Natural killer cell treated with Interleukin-12 subunit alpha and Interleukin-12 subunit beta and Interleukin-15 and Interleukin-18, amount 100 ng/mL, for 72 hours (primary cell): ENCODE results near the gene FAM120C. TPM values are rescaled to one million over a fixed set of nuclear protein-coding genes. Genes with fewer than 3 reads are reported as not detected.

Experiments used
- ATAC-seq, 2 donors: fragments of 150-1000 bp; cut with Tn5 transposase in 1 of 2; sonication (Bioruptor Pico), chemical (Tn5 transposase) in 1 of 2; 2 replicates each; pipeline ENCODE4 v1.10.0; 2021
- DNase-seq: peaks from one replicate; pipeline ENCODE4 v3.0.0; 2022; ENCODE audit warnings: low spot score
- H3K27ac Mint-ChIP-seq, 2 donors: 1 replicate in 1 of 2; 2 replicates in 1 of 2; pipeline ENCODE4 v1.8.0; 2022; ENCODE audit warnings: mixed read lengths in 2 of 2, mild to moderate bottlenecking in 1 of 2, moderate library complexity in 1 of 2
- H3K27me3 Mint-ChIP-seq, 2 donors: 1 replicate in 1 of 2; 2 replicates in 1 of 2; pipeline ENCODE4 v1.8.0; 2022; ENCODE audit warnings: mixed read lengths in 2 of 2
- H3K36me3 Mint-ChIP-seq: one replicate; pipeline ENCODE4 v1.8.0; 2022; ENCODE audit warnings: mixed read lengths
- H3K4me1 Mint-ChIP-seq, 2 donors: 1 replicate in 1 of 2; 2 replicates in 1 of 2; pipeline ENCODE4 v1.8.0; 2022; ENCODE audit warnings: low read depth in 2 of 2, mixed read lengths in 2 of 2, mild to moderate bottlenecking in 1 of 2
- H3K4me3 Mint-ChIP-seq: one replicate; pipeline ENCODE4 v1.8.0; 2022; ENCODE audit warnings: mixed read lengths
- H3K9me3 Mint-ChIP-seq: 2 replicates; pipeline ENCODE4 v1.8.0; 2022; ENCODE audit warnings: mixed read lengths
- total RNA-seq, 2 donors: library from RNA; stranded (reverse); gene quantifications; one replicate each; pipeline ENCODE4 v1.2.3, GENCODE V29; 2022

FAM120C gene, protein sequence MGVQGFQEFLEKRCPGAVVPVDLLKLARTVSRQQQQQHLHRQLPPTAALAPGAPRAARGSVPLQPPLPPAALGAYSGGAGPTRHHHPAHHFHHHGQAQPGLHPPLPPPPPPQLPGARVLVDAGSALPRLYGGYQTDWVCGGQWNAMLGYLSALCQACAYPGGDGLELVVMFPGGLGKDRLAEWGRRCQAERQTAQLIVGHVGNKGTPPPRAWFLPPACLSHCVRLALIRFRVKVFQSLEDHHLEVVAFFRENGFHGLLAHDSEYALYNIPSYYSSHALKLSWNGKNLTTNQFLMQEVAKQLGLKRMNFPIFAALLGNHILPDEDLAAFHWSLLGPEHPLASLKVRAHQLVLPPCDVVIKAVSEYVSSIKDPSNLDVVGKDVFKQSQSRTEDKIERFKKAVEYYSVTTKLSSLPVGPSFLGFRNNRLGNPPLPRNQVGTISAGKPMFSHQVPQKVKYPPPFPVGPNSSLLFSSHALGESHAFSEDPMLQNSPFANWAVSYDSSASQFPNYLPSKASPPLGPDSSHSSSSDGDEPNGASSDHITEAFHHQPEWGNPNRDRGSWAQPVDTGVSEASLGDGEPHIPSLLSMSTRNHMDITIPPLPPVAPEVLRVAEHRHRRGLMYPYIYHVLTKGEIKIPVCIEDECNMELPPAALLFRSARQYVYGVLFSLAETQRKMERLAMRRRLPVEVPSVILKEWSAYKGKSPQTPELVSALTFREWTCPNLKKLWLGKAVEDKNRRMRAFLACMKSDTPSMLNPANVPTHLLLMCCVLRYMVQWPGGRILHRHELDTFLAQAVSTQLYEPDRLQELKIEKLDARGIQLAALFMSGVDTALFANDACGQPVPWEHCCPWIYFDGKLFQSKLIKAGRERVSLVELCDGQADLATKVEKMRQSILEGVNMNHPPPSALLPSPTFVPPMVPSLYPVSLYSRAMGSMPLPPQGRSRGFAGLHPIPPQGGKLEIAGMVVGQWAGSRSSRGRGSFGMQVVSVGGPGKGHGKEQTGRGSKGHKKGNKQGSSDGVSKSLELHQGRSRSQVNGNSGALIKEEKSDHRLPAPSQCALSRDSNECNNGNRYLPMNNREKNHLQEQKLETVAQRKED
- total RNA-seq = 10 to 100 TPM in 1 of 2 donors, 1 to 10 TPM in 1; 7.6 to 15.0 TPM

DNA sequence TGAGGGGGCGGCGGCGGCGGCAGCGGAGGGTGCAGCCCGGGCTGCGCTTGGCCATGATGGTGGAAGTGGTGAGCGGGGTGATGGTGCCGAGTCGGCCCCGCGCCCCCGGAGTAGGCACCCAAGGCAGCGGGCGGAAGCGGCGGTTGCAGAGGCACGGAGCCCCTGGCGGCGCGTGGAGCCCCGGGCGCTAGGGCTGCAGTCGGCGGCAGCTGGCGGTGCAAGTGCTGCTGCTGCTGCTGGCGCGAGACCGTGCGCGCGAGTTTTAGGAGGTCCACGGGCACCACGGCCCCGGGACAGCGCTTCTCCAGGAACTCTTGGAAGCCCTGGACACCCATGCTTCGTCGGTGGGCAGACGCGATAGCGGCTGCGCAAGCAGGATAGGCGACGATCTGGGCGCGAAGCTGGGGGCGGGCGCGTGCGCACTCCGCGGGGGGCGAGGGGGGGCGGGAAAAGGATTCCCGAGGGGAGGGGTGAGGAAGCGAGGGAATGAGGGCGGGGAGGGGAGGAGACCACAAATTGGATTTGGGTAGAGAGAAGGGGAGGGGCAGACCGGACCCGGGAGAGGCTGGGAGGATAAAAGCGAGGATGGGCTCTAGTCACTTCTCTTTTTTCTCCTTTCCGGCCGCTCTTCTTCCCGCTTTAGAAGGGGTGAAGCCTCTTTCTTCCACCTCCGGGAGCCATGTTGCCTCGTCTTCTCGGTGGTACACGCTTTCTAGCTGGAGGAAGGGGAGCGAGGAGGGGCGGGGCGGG lies at the start of gene FAM120C:
Gene FAM120C (minus strand): TSS at position 391 of the 750 bp plus-strand sequence. CDS start 56 bp downstream, at position 335.
- Mint-ChIP-seq H3K4me1 (peaks cover 28 to 41% of the 10 kb centered on the region in 2 donors), H3K27me3 (peaks cover 0 to 5% of the 10 kb centered on the region in 2 donors), H3K4me3 (peak within 1 kb of the TSS; percentile 97), H3K9me3 (no peaks in the 10 kb centered on the region), H3K27ac (peak within 1 kb of the TSS; percentile 53 to 92), H3K36me3 (peaks cover 14% of the 10 kb centered on the region)
- ATAC-seq (peak; percentile 72 to 79), DNase-seq (peak; percentile 63)

DNA sequence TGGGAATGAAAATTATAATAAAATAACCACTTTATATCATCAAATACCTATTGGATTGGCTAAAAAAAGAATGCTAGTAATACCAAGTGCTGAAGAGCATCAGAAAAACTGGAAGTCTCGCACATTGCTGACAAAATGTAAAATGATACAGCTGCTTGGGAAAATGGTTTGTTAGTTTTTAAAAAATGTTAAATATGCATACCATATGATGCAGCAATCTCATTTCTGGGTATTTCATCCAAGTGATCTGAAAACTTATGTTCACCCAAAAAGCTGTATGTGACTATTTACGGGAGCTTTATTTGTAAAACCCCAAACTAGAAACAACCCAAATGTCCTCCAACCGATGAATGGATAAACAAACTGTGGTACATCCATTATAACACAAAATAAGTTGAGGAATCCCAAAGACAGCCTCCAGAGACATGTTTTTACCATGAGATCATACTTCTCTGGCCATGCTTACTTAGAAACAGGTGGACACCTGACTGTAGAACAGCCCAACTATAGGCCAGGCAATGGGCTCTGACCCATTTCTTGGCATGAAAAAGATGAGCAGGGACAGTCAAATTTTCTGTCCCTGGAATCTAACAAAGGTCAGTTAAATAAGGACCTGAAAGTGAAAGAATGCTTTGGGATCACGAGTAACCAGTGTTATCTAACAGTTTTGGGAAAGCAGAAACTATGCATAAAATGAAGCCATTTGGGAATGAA lies 47.5 kb upstream of the FAM120C start:
- Mint-ChIP-seq H3K36me3 (no peaks in the 10 kb centered on the region), H3K9me3 (no peaks in the 10 kb centered on the region), H3K4me1 (no peaks in the 10 kb centered on the region), H3K27ac (no peak overlapping the region), H3K27me3 (peaks cover 0 to 2% of the 10 kb centered on the region in 2 donors), H3K4me3 (no peak overlapping the region)
- no peak for ATAC-seq
- DNase-seq = no peak

DNA sequence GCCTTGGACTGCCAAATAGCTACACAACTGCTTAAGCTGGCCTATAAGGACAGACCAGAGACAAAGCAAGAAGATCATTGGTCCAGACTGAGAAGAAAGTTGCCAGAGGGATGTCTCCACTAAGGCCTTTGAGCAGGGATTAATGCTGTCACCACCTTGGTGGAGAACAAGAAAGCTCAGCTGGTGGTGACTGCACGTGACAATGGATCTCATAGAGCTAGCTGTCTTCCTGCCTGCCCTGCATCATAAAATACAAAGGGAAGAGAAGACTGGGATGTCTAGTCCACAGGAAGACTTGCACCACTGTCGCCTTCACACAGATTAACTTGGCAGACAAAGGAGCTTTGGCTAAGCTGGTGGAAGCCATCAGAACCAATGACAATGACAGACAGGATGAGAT lies 40.5 kb upstream of the FAM120C start:
- Mint-ChIP-seq H3K27me3 (peaks cover 0 to 2% of the 10 kb centered on the region in 2 donors), H3K4me3 (no peak overlapping the region), H3K9me3 (no peaks in the 10 kb centered on the region), H3K4me1 (no peaks in the 10 kb centered on the region), H3K36me3 (no peaks in the 10 kb centered on the region), H3K27ac (no peak overlapping the region)
- no peak for ATAC-seq
- DNase-seq = no peak

DNA sequence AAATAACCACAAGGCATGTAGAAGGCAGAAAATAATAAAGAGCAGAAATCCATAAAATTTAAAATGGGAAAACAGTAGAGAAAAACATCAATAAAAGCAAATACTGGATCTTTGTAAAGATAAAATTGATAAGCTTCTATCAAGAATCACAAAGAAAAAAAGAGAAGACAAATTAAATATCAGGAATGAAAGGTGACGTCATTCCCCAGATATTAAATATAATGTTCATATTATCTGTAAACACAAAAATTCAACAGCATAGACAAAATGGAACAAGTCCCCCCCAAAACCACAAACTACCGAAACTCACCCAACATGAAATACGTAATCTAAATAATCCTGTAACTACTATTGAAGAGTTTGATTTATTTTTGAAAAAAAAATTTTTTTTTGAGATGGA lies 30.5 kb upstream of the FAM120C start:
- no peak for ATAC-seq
- no peaks in the 10 kb centered on the region for H3K4me1 Mint-ChIP-seq
- H3K27me3 Mint-ChIP-seq = peaks cover 0 to 5% of the 10 kb centered on the region in 2 donors
- no peak overlapping the region for H3K4me3 Mint-ChIP-seq
- no peak for DNase-seq
- no peaks in the 10 kb centered on the region for H3K36me3 Mint-ChIP-seq
- H3K9me3 Mint-ChIP-seq = no peaks in the 10 kb centered on the region
- no peak overlapping the region for H3K27ac Mint-ChIP-seq

DNA sequence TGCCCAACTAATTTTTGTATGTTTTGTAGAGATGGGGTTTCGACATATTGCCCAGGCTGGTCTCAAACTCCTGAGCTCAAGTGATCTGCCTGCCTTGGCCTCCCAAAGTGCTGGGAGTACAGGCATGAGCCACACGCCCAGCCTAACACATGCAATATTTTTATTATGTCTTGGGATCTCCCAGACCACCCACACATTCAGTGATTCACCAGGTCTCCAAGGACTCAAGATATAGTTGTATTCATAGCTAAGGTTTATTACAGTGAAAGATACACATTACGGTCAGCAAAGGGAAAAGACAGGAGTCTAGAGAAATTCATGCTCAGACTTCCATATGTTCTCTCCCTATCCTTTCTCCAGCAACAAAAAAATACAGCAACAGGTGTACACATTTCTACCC lies 25.5 kb upstream of the FAM120C start:
- DNase-seq = no peak
- no peak overlapping the region for H3K27ac Mint-ChIP-seq
- H3K9me3 Mint-ChIP-seq = no peaks in the 10 kb centered on the region
- no peak for ATAC-seq
- H3K27me3 Mint-ChIP-seq = peaks cover 0 to 16% of the 10 kb centered on the region in 2 donors
- no peaks in the 10 kb centered on the region for H3K4me1 Mint-ChIP-seq
- H3K4me3 Mint-ChIP-seq = no peak overlapping the region
- no peaks in the 10 kb centered on the region for H3K36me3 Mint-ChIP-seq

DNA sequence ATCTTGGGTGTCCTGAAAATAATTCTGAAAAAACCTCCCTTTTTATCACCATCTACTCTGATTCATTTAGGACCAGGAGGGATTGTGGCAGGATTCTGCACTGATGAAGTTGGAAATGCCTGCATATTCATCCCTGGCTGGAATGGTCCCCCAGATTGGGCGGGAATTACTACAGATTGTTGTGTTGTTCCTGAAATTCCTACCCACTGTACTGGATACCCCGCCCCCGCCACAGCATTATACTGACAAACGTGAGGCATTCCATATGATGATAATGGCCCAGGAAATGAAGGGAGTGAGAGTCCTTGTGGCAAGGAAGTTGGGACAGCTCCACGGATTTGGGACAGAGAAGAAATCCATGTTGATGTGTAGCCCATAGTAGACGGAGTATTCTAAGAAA lies 15.2 kb upstream of the FAM120C start:
- Mint-ChIP-seq H3K9me3 (no peaks in the 10 kb centered on the region), H3K27me3 (peaks cover 15 to 17% of the 10 kb centered on the region in 2 donors), H3K4me1 (no peaks in the 10 kb centered on the region), H3K4me3 (no peak overlapping the region), H3K36me3 (no peaks in the 10 kb centered on the region), H3K27ac (no peak overlapping the region)
- no peak for ATAC-seq
- no peak for DNase-seq

DNA sequence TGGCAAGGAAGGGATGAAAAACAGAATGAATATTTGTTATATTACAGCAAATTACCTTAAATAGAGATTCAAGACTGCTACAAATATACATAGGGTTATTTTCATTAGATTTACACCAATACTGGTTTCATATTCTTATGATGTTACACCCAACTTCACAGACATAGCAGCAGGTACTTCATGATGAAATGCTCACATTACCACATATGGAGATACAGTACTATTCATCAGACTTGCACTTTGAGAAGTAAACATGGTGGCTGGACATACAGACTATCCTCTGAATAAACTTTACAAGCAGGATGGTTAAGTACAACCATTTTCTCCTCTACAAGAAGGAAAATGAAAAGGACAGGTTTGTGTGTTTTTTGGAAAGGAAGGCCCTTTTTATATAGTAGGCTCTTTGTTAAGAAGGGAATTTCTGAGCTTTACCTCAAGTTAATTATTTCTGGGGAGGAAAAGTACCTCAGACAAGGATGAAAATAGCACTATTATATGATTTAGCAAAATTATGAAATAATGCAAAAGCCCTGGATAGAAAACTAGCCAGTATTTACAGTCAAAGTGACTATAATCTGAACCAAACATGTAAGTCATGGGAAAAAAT lies 12.0 kb upstream of the FAM120C start:
- no peak overlapping the region for H3K4me3 Mint-ChIP-seq
- H3K27ac Mint-ChIP-seq = no peak overlapping the region
- no peak for ATAC-seq
- H3K36me3 Mint-ChIP-seq = no peaks in the 10 kb centered on the region
- H3K4me1 Mint-ChIP-seq = no peaks in the 10 kb centered on the region
- no peaks in the 10 kb centered on the region for H3K9me3 Mint-ChIP-seq
- H3K27me3 Mint-ChIP-seq = peaks cover 13 to 16% of the 10 kb centered on the region in 2 donors
- DNase-seq = no peak

DNA sequence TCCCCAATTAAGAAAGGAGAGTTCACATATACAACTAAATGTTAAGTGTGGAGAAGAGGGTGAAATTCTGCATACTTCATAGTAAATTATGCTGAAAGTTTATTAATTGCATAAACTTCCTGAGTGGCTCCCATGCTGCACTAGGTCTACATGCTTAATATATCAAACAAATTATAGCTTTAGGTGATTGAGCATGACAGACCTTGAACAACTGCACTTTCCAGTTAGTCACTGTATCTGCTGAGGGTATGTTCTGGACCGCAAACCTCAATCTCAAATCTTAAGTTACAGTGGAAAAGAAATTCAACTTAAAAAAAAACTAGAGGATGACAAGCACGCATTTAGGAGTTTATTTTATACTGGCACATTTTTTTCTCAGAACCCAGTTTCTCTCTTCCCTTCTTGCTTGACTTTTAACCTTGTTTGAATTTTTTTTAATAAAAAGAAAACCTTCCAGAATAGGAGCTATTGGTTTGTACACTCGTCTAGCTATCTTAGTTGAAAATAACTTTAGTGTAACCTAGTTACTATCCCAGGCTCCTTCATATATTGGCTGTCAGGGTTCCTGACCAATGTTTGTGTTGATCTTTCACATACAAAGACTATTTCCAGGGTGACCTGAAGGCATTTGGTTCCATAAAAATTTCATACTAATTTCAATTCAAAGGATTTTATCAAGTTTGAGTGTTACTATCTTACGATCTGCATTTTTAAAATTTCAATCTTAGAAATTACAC lies 10.2 kb upstream of the FAM120C start:
- Mint-ChIP-seq H3K4me1 (no peaks in the 10 kb centered on the region), H3K36me3 (no peaks in the 10 kb centered on the region), H3K9me3 (no peaks in the 10 kb centered on the region), H3K27me3 (peaks cover 0 to 8% of the 10 kb centered on the region in 2 donors), H3K4me3 (no peak overlapping the region), H3K27ac (no peak overlapping the region)
- DNase-seq (no peak), ATAC-seq (no peak)

DNA sequence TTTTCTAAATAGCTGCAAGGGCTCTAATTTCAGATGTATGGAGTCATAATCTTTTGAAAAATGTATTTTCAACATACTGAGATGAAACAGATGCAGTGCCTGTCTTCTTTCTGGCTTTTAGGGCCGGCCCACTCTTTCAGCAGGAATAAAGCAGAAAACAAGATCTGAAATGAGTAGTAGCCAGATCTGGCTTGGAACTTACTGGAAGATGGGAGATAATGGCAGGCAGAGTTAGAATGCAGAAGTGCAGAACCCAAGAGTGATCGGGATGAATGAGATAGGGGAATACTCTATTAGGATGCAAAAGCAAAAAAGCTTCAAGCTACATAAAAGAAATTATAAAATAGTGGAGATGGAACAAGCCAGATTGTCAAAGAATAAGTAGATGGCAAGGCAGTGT lies 1.4 kb upstream of the FAM120C start:
- Mint-ChIP-seq H3K4me3 (no peak overlapping the region), H3K36me3 (peaks cover 14% of the 10 kb centered on the region), H3K4me1 (peaks cover 25 to 31% of the 10 kb centered on the region in 2 donors), H3K27me3 (peaks cover 0 to 5% of the 10 kb centered on the region in 2 donors), H3K27ac (no peak overlapping the region), H3K9me3 (no peaks in the 10 kb centered on the region)
- DNase-seq (no peak), ATAC-seq (no peak)

DNA sequence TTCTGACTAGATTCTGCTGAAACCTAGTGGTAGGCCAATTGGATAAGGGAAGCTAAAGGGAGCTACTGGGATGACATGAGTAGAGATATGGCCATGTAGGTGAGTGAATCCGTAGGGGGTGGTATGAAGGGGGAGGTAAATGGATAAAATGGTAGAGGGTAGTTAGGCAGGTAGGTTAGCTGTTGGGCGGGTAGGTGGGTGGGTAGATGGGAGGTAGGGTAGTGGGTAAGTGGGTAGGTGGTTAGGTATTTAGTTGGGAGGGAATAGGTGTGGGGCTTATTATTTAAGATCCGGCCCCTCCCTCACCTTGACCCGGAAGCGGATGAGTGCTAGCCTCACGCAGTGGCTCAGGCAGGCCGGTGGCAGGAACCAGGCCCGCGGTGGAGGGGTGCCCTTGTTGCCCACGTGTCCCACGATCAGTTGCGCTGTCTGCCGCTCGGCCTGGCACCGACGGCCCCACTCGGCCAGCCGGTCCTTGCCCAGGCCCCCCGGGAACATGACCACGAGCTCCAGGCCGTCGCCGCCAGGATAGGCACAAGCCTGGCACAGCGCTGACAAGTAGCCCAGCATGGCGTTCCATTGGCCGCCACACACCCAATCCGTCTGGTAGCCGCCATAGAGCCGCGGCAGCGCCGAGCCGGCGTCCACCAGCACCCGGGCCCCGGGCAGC lies 725 bp downstream of the FAM120C start:
- H3K4me1 Mint-ChIP-seq = peaks cover 34 to 48% of the 10 kb centered on the region in 2 donors
- peak; percentile 86 for ATAC-seq

DNA sequence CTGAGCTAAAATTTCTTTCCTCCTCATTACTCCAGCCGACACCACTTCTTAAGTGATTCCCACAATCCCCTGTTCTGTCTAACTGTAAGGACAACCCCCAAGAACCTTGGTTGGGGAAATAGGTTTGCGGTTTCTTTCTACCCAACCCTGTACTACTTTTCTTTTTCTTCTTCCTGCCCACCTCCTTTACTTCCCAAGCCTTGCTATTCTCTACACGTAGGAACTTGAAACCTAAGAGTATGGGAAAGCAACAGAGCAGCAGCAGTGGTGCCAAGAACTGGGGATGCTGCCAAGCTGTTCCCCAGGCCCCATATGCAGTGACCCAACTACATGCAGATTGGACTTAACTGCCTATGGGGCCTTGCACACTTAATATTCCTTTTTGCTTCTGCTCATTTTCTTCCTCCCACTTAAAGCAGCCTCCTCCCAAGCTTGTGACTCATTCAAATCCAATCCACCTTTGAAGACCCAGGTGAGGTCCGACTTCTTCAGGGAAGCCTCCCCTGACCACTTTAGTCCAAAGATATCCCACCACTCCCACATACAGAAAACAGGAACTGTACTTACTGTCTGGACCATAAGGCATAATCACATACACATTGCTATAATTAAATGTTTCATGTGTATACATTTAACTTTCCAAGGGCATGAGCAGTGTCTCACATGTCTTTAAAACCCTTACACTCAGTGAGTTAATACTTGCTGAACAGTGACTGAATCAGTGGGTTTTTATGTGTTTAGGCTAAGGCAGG lies 1.7 kb downstream of the FAM120C start:
- peak overlapping the region; percentile 97 for H3K4me3 Mint-ChIP-seq
- no peak for ATAC-seq
- no peak for DNase-seq
- peaks cover 0 to 8% of the 10 kb centered on the region in 2 donors for H3K27me3 Mint-ChIP-seq
- peaks cover 20% of the 10 kb centered on the region for H3K36me3 Mint-ChIP-seq
- H3K27ac Mint-ChIP-seq = peak overlapping the region; percentile 50 to 92
- no peaks in the 10 kb centered on the region for H3K9me3 Mint-ChIP-seq
- peaks cover 40 to 57% of the 10 kb centered on the region in 2 donors for H3K4me1 Mint-ChIP-seq

More for the DNA sequence above, 725 bp downstream of the FAM120C start:
- Mint-ChIP-seq H3K9me3 (no peaks in the 10 kb centered on the region), H3K27ac (peak overlapping the region; percentile 50 to 92), H3K27me3 (peaks cover 0 to 5% of the 10 kb centered on the region in 2 donors), H3K4me3 (peak overlapping the region; percentile 97), H3K36me3 (peaks cover 18% of the 10 kb centered on the region)
- peak; percentile 80 for DNase-seq
